CD4-positive, alpha-beta T cell treated with Interleukin-2 at 100 ng/mL for 4 hours (primary cell): ENCODE results near the gene SIAH1.
"Not testable (repeated sequence)": the region's sequence is repeated elsewhere in the genome, so short reads cannot be mapped to it uniquely, and the experiment has no call there.

Source experiments
- DNase-seq: peaks from one replicate; pipeline ENCODE4 v3.0.0-alpha.2; 2020; ENCODE audit warnings: low spot score

SIAH1 gene

GRCh38 chr16:48393485-48394354, 8.5 kb upstream of the SIAH1 start:
- DNase-seq: no peak

- DNase-seq: no peak
Observed at GRCh38 chr16:48392407-48392806, 7.2 kb upstream of the SIAH1 start.

- DNase-seq: no peak
Observed at GRCh38 chr16:48386559-48387312, 1.5 kb upstream of the SIAH1 start.

GRCh38 chr16:48384520-48385252, 527 bp downstream of the SIAH1 start:
- peak; percentile 19 for DNase-seq

GRCh38 chr16:48383877-48384519, 1.2 kb downstream of the SIAH1 start:
- DNase-seq: no peak

- no peak for DNase-seq
Observed at GRCh38 chr16:48383009-48383876, 2.0 kb downstream of the SIAH1 start.

- no peak for DNase-seq
Observed at GRCh38 chr16:48382131-48382530, 3.1 kb downstream of the SIAH1 start.

- no peak for DNase-seq
Observed at GRCh38 chr16:48381201-48381600, 4.0 kb downstream of the SIAH1 start.

- DNase-seq: no peak
Observed at GRCh38 chr16:48378836-48379235, 6.4 kb downstream of the SIAH1 start.

GRCh38 chr16:48378276-48378675, 6.9 kb downstream of the SIAH1 start:
- no peak for DNase-seq

- not testable (repeated sequence) for DNase-seq
Observed at GRCh38 chr16:48377301-48377700, 7.9 kb downstream of the SIAH1 start.

GRCh38 chr16:48374255-48374654, 11.0 kb downstream of the SIAH1 start:
- no peak for DNase-seq

GRCh38 chr16:48373258-48374029, 11.8 kb downstream of the SIAH1 start:
- DNase-seq: no peak

GRCh38 chr16:48372744-48373143, 12.5 kb downstream of the SIAH1 start:
- DNase-seq: no peak

GRCh38 chr16:48371393-48371780, 13.8 kb downstream of the SIAH1 start:
- no peak for DNase-seq

GRCh38 chr16:48370668-48371392, 14.4 kb downstream of the SIAH1 start:
- not testable (repeated sequence) for DNase-seq

- no peak for DNase-seq
Observed at GRCh38 chr16:48370229-48370628, 15.0 kb downstream of the SIAH1 start.

GRCh38 chr16:48369765-48370164, 15.4 kb downstream of the SIAH1 start:
- DNase-seq: no peak

- DNase-seq: no peak
Observed at GRCh38 chr16:48367441-48368049, 17.7 kb downstream of the SIAH1 start.
